Measurements from ENCODE around the gene EBF3. TPM values are rescaled to one million over a fixed set of nuclear protein-coding genes. Genes with fewer than 3 reads are reported as not detected.

EBF3 gene
- total RNA-seq, 1 donor from 2014 or later = 544 TPM

DNA sequence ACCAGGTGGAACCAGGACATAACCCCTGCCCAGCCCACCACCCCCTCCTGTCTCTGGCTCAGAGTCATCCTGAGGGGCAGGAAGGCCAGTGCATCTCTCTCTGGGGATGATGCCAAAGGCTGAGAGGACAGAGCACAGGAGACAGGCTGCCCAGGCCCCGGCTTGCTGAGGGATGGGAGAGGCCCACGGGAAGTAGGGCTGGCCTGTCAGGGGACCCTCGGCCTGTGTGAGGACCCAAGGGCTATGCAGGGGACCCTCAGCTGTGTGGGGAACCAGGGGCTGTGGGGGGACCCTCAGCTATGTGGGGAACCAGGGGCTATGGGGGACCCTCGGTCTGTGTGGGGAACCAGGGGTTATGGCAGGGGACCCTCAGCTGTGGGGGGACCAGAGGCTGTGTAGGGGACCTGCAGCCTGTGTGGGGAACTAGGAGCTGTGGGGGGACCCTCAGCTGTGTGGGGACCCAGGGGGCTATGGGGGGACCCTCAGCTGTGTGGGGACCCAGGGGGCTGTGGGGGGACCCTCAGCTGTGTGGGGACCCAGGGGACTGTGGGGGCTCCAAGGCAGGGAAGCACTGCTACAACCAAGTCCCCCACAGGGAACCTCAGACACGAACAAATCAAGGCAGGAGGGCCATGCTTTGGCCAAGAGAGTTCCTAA is 27.7 kb downstream of the EBF3 start:
- Mint-ChIP-seq H3K27ac (ENCODE audit: unreplicated experiment) (no peak overlapping the region), H3K36me3 (ENCODE audit: unreplicated experiment) (peaks cover 5% of the 10 kb centered on the region), H3K27me3 (ENCODE audit: unreplicated experiment) (peaks cover 45% of the 10 kb centered on the region), H3K4me1 (ENCODE audit: low read depth, unreplicated experiment) (peaks cover 72% of the 10 kb centered on the region), H3K9me3 (ENCODE audit: unreplicated experiment) (peaks cover 44% of the 10 kb centered on the region), H3K4me3 (ENCODE audit: unreplicated experiment) (no peak overlapping the region)
- peak; percentile 18 for DNase-seq
- TF ChIP-seq, protein P1, sequence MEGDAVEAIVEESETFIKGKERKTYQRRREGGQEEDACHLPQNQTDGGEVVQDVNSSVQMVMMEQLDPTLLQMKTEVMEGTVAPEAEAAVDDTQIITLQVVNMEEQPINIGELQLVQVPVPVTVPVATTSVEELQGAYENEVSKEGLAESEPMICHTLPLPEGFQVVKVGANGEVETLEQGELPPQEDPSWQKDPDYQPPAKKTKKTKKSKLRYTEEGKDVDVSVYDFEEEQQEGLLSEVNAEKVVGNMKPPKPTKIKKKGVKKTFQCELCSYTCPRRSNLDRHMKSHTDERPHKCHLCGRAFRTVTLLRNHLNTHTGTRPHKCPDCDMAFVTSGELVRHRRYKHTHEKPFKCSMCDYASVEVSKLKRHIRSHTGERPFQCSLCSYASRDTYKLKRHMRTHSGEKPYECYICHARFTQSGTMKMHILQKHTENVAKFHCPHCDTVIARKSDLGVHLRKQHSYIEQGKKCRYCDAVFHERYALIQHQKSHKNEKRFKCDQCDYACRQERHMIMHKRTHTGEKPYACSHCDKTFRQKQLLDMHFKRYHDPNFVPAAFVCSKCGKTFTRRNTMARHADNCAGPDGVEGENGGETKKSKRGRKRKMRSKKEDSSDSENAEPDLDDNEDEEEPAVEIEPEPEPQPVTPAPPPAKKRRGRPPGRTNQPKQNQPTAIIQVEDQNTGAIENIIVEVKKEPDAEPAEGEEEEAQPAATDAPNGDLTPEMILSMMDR (IDR thresholded peaks at IDR 0.05; ENCODE audit: partially characterized antibody, unreplicated experiment) = no peak

DNA sequence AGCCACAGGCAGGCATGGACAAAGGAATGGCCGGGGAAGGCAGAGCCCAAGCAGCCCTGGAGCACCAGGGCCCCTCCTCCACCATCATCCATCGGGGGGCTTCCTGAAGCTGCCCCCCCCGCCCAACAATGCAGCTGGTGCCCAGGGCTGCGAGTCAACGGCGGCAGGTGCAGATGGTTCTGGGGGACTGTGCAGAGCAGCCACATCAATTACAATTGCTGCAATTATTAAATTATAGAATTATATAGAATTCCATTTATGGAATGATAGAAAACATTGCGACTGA is 28.3 kb downstream of the EBF3 start:
- H3K36me3 Mint-ChIP-seq (ENCODE audit: unreplicated experiment) = peaks cover 5% of the 10 kb centered on the region
- no peak for DNase-seq

DNA sequence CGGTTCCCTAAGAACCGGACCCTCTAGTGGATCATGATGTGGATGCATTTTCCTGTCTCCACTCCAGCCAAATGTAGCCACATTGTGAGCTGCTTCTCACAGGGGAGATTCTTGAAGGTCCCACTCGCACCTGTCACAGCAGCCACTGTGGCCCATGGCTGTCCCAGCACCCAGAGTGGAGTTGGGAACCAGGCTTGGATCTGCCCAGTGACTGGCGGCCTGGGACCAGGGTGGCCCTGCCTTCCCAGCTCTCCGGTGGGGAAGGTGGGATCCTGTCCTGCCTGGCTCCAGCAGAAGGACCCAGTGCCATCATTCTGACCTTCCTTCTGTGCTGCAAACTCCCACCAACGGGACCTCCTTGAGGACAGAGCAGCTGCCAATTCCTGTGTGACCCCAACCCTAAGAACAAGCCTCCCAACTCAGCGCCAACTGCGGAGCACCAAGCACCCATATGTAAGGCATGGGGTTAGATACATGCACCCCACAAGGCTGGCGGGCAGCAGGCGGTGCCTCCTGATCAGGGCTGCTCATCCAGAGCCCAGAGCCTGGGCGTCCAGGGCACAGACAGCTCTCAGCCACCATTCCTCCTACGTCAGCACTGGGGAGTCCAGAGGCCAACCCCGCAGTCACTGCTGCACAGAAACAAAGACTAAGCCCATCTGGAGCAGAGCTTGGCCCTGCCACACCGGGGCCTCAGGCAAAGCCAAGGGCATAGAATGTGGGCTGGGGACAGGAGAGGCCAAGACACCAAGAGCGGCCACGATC is 28.8 kb downstream of the EBF3 start:
- Mint-ChIP-seq H3K4me3 (ENCODE audit: unreplicated experiment) (no peak overlapping the region), H3K9me3 (ENCODE audit: unreplicated experiment) (peaks cover 44% of the 10 kb centered on the region), H3K36me3 (ENCODE audit: unreplicated experiment) (peaks cover 5% of the 10 kb centered on the region), H3K4me1 (ENCODE audit: low read depth, unreplicated experiment) (peaks cover 70% of the 10 kb centered on the region), H3K27ac (ENCODE audit: unreplicated experiment) (peak overlapping the region; percentile 12), H3K27me3 (ENCODE audit: unreplicated experiment) (peaks cover 38% of the 10 kb centered on the region)
- peak; percentile 17 for DNase-seq
- TF ChIP-seq, protein P1 (IDR thresholded peaks at IDR 0.05; ENCODE audit: partially characterized antibody, unreplicated experiment) = no peak

More for the DNA sequence above, 28.3 kb downstream of the EBF3 start:
- TF ChIP-seq, protein P1 (IDR thresholded peaks at IDR 0.05; ENCODE audit: partially characterized antibody, unreplicated experiment) = no peak
- Mint-ChIP-seq H3K4me3 (ENCODE audit: unreplicated experiment) (no peak overlapping the region), H3K9me3 (ENCODE audit: unreplicated experiment) (peaks cover 44% of the 10 kb centered on the region), H3K4me1 (ENCODE audit: low read depth, unreplicated experiment) (peaks cover 72% of the 10 kb centered on the region), H3K27ac (ENCODE audit: unreplicated experiment) (peak overlapping the region; percentile 12), H3K27me3 (ENCODE audit: unreplicated experiment) (peaks cover 39% of the 10 kb centered on the region)

DNA sequence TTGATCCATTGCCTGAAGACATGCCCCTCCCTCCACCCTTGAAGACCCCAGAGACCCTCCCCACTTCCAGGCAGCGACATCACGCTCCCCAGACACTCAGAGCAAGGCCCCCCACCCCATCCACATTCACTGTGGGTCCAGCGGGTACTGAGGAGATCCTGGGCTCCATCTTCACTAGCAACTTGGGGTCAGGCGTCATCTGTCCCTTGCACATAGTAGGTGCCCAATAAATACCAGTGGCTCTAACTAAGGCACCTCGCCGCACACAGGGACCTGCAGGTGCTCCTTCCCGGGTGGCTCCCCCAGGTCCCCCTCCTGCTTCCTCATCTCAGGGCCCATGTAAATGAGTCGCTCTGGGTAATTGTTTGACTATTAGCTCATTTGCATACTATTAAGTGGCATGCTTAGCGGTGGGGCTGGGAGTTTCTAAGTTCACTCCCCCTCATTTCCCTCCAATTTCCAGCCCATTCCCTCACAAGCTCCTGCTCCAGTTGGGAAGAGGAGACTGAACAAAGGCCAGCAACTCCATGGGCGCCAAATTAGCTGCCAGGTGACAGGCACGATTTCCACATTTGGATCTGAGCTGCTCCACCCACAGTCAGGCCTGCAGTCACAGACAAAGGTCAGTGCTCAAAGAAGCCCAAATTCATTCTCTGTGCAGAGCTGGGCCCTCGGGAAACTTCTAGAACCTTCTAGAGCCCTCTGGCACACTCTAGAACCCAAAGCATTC is 29.7 kb downstream of the EBF3 start:
- Mint-ChIP-seq H3K27ac (ENCODE audit: unreplicated experiment) (peak overlapping the region; percentile 78), H3K9me3 (ENCODE audit: unreplicated experiment) (peaks cover 41% of the 10 kb centered on the region), H3K36me3 (ENCODE audit: unreplicated experiment) (peaks cover 1% of the 10 kb centered on the region), H3K27me3 (ENCODE audit: unreplicated experiment) (peaks cover 31% of the 10 kb centered on the region), H3K4me1 (ENCODE audit: low read depth, unreplicated experiment) (peaks cover 67% of the 10 kb centered on the region), H3K4me3 (ENCODE audit: unreplicated experiment) (peak overlapping the region; percentile 63)
- TF ChIP-seq, protein P1 (IDR thresholded peaks at IDR 0.05; ENCODE audit: partially characterized antibody, unreplicated experiment) = no peak
- DNase-seq = no peak

All from glutamatergic neuron (in vitro differentiated cells).